ENCODE data around the gene LGALS7B.
"Not testable (repeated sequence)": the region's sequence is repeated elsewhere in the genome, so short reads cannot be mapped to it uniquely, and the experiment has no call there.

The LGALS7B gene

DNA sequence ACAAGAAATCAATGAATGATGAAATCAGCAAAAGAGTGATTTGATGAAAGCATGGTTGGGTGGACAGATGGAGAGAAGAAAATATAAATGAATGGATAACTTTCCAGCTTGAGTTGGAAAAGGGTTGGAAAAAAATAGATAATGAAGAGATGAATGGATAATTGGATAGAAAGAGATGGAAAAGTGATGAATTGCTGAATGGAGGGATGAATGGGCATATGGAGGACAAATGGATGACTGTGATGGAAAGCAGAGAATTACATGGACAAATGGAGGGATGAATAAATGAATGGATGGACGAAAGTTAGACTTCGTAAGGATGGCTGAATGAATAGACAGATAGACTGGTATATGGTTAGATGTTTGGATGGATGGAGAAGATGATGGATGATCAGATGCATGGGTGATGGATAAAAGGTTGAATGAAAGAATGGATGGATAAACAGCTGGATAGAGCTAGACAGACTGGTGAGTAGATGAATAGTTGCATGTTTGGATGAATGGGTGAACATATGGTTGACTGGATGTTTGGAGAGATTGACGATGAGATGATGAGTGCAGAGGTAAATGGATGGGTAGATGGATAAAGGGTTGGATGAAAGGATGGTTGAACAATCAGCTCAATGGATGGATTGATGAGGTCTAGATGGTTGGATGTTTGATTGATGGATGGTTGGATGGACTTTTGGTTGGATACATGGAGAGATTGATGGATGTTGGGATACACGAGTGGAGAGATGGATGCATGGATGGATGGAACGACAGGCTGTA, 11.8 kb downstream of the LGALS7B start:
- no peak overlapping the region for H3K27ac ChIP-seq
- H3K36me3 ChIP-seq (replicated peaks): no peaks in the 10 kb centered on the region
- TF ChIP-seq, protein P1, sequence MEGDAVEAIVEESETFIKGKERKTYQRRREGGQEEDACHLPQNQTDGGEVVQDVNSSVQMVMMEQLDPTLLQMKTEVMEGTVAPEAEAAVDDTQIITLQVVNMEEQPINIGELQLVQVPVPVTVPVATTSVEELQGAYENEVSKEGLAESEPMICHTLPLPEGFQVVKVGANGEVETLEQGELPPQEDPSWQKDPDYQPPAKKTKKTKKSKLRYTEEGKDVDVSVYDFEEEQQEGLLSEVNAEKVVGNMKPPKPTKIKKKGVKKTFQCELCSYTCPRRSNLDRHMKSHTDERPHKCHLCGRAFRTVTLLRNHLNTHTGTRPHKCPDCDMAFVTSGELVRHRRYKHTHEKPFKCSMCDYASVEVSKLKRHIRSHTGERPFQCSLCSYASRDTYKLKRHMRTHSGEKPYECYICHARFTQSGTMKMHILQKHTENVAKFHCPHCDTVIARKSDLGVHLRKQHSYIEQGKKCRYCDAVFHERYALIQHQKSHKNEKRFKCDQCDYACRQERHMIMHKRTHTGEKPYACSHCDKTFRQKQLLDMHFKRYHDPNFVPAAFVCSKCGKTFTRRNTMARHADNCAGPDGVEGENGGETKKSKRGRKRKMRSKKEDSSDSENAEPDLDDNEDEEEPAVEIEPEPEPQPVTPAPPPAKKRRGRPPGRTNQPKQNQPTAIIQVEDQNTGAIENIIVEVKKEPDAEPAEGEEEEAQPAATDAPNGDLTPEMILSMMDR (IDR thresholded peaks at IDR 0.05; ENCODE audit: low read depth, low read length, missing control alignments): no peak
- H3K27me3 ChIP-seq (replicated peaks): no peaks in the 10 kb centered on the region
- in situ Hi-C loops (cut with HindIII; ENCODE audit: low pct_ligation_motif_present, low sequenced_read_pairs): no loop called here
- H3K4me3 ChIP-seq (ENCODE audit: low read depth, low read length): no peak overlapping the region
- no peak for DNase-seq

DNA sequence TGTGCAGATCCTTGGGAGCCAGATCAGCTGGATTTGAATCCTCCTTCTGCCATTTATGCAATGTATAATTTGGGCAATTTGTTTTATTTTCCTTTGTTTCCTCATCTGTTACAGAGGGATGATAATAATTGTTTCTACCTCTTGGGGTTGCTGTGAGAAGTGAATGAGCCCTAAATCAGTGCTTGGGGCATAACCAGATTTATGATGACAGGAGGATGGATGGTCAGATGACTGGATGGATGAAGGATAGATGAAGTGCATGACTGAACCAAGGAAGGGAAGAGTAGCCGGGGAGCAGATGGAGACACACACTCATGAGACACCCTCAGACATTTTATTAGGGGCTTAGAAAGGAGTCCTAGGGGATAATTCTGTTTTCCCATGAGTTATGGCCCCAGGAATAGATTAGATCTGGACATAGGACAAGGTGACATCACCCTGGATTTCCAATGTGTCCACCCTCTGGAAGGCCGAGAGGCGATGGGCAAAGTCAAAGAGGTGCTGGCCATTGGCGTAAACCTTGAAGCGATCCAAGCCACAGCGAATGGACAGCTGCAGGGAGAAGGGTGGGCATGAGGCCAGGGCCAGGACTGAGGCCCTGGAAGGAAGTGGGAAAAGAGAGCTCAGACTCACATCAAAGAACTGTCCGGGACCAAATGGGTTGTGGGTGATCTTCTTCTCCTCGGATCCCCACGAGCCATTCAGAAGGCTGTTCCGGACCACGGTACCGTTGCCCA, 12.5 kb downstream of the LGALS7B start:
- Histone ChIP-seq H3K27ac (no peak overlapping the region), H3K36me3 (replicated peaks) (no peaks in the 10 kb centered on the region), H3K27me3 (replicated peaks) (no peaks in the 10 kb centered on the region), H3K4me3 (ENCODE audit: low read depth, low read length) (no peak overlapping the region)
- in situ Hi-C loops (cut with HindIII; ENCODE audit: low pct_ligation_motif_present, low sequenced_read_pairs): no loop called here
- no peak for DNase-seq
- TF ChIP-seq, protein P1 (IDR thresholded peaks at IDR 0.05; ENCODE audit: low read depth, low read length, missing control alignments): no peak

DNA sequence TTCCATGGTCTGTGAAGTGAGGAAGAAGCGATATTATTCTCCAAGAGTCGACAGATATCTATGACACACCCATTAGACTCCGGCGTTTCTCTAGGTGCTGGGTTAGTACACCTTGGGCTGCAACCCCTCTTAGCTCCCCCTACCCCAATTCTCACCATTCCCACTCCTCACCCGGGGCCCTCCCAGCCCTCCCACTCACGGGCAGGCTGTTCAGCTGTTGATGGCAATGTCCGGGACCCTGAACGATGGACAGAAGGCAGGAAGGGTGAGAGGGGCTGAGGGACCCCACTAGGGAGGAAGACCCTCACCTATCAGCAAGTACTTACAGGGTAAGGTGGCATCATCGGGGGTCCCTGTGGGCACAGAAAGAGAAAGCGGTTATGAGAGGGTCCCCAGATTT, 14.5 kb downstream of the LGALS7B start:
- in situ Hi-C loops (cut with HindIII; ENCODE audit: low pct_ligation_motif_present, low sequenced_read_pairs): no loop called here
- TF ChIP-seq, protein P1 (IDR thresholded peaks at IDR 0.05; ENCODE audit: low read depth, low read length, missing control alignments): no peak
- no peak for DNase-seq
- no peak overlapping the region for H3K4me3 ChIP-seq (ENCODE audit: low read depth, low read length)
- H3K27me3 ChIP-seq (replicated peaks): no peaks in the 10 kb centered on the region
- H3K27ac ChIP-seq: no peak overlapping the region
- no peaks in the 10 kb centered on the region for H3K36me3 ChIP-seq (replicated peaks)

DNA sequence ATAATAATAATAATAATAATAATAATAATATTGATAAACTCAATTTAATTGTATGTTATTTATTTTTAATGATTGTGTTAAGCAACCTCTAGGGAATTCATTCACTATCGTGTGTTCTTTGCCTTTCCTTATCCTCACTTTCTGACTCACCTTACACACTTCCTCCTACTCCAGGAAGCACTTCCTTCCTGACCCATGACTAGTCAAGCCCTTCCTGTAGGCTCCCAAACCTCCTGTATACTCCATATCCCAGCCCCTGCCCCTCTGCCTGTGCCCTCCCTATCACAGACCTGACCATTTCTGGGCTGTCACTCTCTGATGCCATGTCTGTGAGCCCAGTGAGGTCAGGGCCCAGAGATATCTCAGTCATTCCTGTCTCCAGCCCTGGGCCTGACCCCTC, 16.2 kb downstream of the LGALS7B start:
- no peak overlapping the region for H3K27ac ChIP-seq
- TF ChIP-seq, protein P1 (IDR thresholded peaks at IDR 0.05; ENCODE audit: low read depth, low read length, missing control alignments): no peak
- no peak for DNase-seq
- no peak overlapping the region for H3K4me3 ChIP-seq (ENCODE audit: low read depth, low read length)
- H3K36me3 ChIP-seq (replicated peaks): no peaks in the 10 kb centered on the region
- no peaks in the 10 kb centered on the region for H3K27me3 ChIP-seq (replicated peaks)
- in situ Hi-C loops (cut with HindIII; ENCODE audit: low pct_ligation_motif_present, low sequenced_read_pairs): no loop called here

DNA sequence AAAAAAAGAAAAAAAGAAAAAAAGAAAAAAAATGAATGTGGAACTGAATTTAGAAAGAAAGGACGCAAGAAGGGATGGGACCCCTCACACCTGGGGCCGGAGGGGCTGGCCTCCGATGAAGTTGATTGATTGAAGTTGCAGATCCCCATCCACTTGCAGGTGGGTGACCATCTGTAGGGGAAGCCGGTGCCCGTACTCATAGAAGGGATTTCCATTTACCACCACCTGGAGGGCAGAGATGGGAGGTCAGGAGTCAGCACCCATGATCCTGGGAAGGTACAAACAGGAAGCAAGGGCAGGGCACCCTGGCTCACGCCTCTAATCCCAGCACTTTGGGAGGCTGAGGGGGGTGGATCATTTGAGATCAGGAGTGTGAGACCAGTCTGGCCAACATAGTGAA, 17.4 kb downstream of the LGALS7B start:
- H3K27me3 ChIP-seq (replicated peaks): no peaks in the 10 kb centered on the region
- TF ChIP-seq, protein P1 (IDR thresholded peaks at IDR 0.05; ENCODE audit: low read depth, low read length, missing control alignments): no peak
- no peak overlapping the region for H3K27ac ChIP-seq
- no peak for DNase-seq
- in situ Hi-C loops (cut with HindIII; ENCODE audit: low pct_ligation_motif_present, low sequenced_read_pairs): no loop called here
- no peaks in the 10 kb centered on the region for H3K36me3 ChIP-seq (replicated peaks)
- no peak overlapping the region for H3K4me3 ChIP-seq (ENCODE audit: low read depth, low read length)

DNA sequence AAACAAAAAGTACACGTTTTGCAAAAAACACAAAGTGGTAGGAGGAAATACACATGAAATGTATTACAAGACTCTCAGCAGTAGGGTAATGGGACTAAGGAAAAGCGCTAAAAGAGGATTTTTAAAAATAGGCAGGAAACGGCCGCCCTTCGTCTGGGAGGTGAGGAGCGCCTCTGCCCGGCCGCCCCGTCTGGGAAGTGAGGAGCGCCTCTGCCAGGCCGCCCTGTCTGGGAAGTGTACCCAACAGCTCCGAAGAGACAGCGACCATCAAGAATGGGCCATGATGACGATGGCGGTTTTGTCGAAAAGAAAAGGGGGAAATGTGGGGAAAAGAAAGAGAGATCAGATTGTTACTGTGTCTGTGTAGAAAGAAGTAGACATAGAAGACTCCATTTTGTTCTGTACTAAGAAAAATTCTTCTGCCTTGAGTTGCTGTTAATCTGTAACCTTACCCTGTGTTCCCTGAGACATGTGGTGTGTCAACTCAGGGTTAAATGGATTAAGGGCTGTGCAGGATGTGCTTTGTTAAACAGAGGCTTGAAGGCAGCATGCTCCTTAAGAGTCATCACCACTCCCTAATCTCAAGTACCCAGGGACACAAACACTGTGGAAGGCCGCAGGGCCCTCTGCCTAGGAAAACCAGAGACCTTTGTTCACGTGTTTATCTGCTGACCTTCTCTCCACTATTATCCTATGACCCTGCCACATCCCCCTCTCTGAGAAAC, 18.5 kb downstream of the LGALS7B start:
- H3K27me3 ChIP-seq (replicated peaks); in situ Hi-C loops (cut with HindIII; ENCODE audit: low pct_ligation_motif_present, low sequenced_read_pairs); H3K36me3 ChIP-seq (replicated peaks); H3K4me3 ChIP-seq (ENCODE audit: low read depth, low read length); H3K27ac ChIP-seq; DNase-seq: not testable (repeated sequence)
